H1 (cell line): ENCODE data around the gene ADAMTS20. TPM values are rescaled to one million over a fixed set of nuclear protein-coding genes. Genes with fewer than 3 reads are reported as not detected.

Source experiments
- E2F6 ChIP-seq: IDR thresholded peaks from 2 replicates; pipeline ENCODE4 v1.6.1; 2012; ENCODE audit warnings: inconsistent platforms
- HDAC6 ChIP-seq: IDR thresholded peaks from one replicate; pipeline ENCODE4 v1.7.1; 2012; ENCODE audit warnings: low read depth, mild to moderate bottlenecking, inconsistent platforms, low read length, moderate library complexity
- JUND ChIP-seq: IDR thresholded peaks from 2 replicates; pipeline ENCODE4 v1.6.1; 2011; ENCODE audit warnings: mild to moderate bottlenecking, improper control_type of control experiment, low read length
- RFX5 ChIP-seq: IDR thresholded peaks from 2 replicates; pipeline ENCODE4 v1.6.1; 2011; ENCODE audit warnings: low read depth, low read length, improper control_type of control experiment, borderline replicate concordance
- polyA plus RNA-seq, 7 experiments: library from polyadenylated mRNA; depleted of rRNA in 3 of 7; stranded (reverse) in 5 of 7; unstranded in 2 of 7; fragments of >200 nt in 5 of 7; fragments of 200-250 nt in 2 of 7; gene quantifications; 1 replicate in 5 of 7; 2 replicates in 1 of 7; 4 replicates in 1 of 7; pipeline versions ENCODE4 v1.2.1 to v1.2.3, GENCODE V29; 2011 to 2013; ENCODE audit warnings: missing spikeins in 2 of 7, mixed read lengths in 2 of 7
- total RNA-seq: library from RNA; stranded (reverse); fragmentation: NEBNext Ultra II Directional; extraction: Animal tissue kit (Norgen Biotek cat#: 25700); gene quantifications from 2 replicates; pipeline ENCODE4 v1.2.1, GENCODE V29; 2021

Gene ADAMTS20
- total and polyA plus RNA-seq, 2 of the 8 experiments (the other 6 are each of a cell fraction or from before 2014, with no cell fraction given): 2.9 to 5.1 TPM

GRCh38 chr12:43406801-43407200 is 145.2 kb downstream of the ADAMTS20 start (continued):
- TF ChIP-seq HDAC6 (no peak), JUND (no peak), E2F6 (no peak), RFX5 (no peak)
